Measurements from ENCODE around the gene TMEM45B.

Gene TMEM45B

DNA sequence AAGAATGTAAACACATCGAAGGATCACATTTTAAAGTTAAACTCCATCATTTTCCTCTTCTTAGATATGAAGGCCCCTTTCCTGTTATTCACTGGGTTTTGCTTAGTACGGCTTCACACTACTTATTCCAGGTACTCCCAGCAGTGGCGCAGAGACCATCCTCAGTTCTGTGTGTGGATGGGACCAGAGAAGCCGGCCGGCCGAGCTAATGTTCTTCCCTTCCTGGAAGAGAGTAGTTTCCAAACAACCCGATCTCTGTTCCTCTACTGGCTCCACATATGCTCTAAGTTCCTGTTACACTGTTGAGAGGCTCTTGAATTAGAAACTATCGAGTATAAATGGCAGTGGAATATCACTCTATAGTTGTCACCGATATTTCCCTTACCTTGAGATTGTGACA is 80.4 kb downstream of the TMEM45B start:
- Histone ChIP-seq H3K4me3 (peak overlapping the region; percentile 100), H3K27ac (peak overlapping the region; percentile 69 to 92)
- DNase-seq (ENCODE audit: low spot score) = no peak
- TF ChIP-seq, protein P1, sequence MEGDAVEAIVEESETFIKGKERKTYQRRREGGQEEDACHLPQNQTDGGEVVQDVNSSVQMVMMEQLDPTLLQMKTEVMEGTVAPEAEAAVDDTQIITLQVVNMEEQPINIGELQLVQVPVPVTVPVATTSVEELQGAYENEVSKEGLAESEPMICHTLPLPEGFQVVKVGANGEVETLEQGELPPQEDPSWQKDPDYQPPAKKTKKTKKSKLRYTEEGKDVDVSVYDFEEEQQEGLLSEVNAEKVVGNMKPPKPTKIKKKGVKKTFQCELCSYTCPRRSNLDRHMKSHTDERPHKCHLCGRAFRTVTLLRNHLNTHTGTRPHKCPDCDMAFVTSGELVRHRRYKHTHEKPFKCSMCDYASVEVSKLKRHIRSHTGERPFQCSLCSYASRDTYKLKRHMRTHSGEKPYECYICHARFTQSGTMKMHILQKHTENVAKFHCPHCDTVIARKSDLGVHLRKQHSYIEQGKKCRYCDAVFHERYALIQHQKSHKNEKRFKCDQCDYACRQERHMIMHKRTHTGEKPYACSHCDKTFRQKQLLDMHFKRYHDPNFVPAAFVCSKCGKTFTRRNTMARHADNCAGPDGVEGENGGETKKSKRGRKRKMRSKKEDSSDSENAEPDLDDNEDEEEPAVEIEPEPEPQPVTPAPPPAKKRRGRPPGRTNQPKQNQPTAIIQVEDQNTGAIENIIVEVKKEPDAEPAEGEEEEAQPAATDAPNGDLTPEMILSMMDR (IDR thresholded peaks at IDR 0.05) = no peak

- TF ChIP-seq, protein P1 (IDR thresholded peaks at IDR 0.05) = no peak
- no peak for DNase-seq (ENCODE audit: low spot score)
- Histone ChIP-seq H3K27ac (no peak overlapping the region), H3K4me3 (no peak overlapping the region)
Measured at GRCh38 chr11:129905402-129905801, 89.8 kb downstream of the TMEM45B start.

All from coronary artery (tissue), 2 donors.